HG03139 (cell line): ENCODE measurements around the gene RGS3.

Experiments used
- ATAC-seq: cut with Tn5 transposase; IDR thresholded peaks from one replicate; pipeline ENCODE4 v1.9.1; 2021; ENCODE audit not compliant: unreplicated experiment

The RGS3 gene

DNA sequence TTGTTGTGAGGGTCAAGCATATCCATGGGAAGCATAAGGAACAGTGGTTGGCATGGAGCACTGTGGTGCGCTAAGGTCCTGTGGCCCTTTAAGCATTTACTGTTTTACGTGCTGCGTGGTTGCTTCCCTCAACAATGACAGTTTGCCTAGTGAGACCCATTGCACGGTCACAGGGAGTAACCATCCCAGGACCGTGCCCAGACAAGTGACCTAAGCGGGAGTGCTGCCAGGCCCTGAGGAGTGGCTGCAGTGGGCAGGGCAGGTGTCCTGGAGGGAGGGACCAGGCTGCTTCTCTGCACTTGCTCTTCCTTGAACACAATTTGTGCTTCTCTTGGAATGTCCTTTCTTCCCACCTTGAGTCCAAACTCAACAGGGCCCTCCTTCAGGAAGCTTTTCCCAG is 64.6 kb downstream of the RGS3 start:
- ATAC-seq: no peak

DNA sequence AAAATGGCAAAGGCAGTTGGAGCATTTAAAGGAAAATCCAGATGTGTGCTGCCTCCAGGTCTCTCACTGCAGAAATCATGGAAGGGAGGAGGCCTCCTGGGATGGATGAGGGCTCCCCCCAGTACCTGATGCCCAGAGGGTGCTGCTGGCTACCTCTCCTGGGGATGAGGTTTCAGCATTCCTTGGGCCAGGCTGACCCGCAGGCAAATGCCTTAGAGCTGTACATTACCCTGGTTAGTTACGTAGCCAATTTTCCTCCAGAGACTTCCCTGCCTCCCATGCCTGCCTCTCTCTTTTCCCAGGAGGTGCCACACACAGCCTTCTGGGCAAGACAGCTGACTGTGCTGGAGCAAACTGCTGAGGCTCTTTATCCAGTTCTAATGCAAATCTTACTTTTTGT is 65.3 kb downstream of the RGS3 start:
- ATAC-seq: no peak

DNA sequence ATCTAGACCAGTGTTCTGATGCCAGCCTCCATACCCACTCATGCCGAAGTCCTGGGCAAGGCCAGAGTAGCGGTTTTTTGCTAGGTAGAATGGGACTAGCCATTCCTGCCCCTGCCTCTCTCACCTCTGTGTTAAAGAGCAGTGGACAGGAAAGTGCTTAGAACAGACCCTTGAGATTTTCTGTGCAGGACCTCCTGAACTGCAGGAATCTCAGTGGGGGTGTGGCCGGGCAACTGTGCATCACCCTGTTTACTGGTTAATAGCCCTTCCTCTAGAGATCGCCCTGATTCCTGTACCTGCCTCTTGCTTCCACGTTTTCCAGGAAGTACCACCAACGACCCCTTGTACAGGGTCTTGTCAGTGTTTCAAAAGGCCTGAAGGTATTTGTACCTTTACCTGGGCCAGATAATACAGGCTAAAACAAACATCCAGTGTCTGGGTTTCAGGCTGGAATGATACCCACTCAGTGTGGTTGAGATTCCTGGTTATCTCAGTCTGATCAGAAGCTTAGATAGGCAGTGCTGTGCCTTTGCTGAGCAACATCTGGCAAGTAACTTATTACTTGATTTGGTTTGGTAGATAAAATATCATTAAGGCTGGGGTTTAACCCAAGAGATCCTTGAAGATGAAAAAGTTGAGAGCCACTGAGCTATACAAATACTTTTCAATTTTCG is 65.9 kb downstream of the RGS3 start:
- ATAC-seq: no peak

DNA sequence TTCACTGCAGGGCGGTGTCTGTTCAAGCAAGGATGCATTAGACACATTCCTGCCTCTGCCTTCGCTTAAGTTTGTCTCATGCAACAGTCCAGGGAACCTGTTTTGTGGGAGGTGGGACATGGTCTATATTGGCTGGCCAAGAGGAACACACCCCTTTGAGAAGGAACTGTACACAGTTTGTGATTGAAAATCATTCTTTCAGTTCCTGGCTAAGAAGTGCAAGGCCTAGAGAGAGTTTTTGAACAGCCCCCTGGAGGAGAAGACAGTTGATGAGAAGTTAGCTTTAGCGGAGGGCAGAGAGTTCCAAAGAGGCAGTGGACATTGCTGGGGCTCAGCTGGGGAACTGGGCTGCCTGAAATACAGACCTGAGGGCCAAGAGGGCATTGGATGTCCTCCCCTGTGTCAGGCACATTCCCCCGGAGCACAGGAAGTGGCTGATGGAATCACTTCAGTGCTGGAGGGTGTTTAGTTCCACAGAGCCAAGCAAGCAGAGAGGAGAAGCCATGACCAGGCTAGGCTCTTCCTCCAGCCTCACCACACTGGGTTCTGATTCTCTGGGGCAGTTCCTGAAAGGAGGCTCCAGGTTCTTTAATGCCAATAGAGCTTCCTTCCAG is 66.6 kb downstream of the RGS3 start:
- no peak for ATAC-seq

DNA sequence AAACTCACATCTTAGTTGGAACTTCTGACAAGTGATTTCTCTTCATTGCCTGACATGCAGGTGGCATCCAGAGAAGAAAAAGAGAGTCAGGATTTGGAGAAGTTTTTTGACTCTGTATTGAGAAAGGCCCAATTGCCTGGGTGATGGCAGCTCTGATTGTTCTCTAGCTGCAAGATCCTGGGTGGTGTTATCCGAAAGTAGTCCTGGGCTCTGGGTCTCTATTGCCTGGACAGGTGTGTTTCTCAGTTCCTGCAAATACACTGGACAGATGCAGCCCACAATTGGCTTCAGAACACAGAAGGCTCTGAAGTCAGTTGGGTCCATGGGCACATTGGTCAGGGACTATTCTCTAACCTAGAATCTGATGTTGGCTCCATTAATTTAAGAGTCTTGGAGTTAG is 67.4 kb downstream of the RGS3 start:
- no peak for ATAC-seq

DNA sequence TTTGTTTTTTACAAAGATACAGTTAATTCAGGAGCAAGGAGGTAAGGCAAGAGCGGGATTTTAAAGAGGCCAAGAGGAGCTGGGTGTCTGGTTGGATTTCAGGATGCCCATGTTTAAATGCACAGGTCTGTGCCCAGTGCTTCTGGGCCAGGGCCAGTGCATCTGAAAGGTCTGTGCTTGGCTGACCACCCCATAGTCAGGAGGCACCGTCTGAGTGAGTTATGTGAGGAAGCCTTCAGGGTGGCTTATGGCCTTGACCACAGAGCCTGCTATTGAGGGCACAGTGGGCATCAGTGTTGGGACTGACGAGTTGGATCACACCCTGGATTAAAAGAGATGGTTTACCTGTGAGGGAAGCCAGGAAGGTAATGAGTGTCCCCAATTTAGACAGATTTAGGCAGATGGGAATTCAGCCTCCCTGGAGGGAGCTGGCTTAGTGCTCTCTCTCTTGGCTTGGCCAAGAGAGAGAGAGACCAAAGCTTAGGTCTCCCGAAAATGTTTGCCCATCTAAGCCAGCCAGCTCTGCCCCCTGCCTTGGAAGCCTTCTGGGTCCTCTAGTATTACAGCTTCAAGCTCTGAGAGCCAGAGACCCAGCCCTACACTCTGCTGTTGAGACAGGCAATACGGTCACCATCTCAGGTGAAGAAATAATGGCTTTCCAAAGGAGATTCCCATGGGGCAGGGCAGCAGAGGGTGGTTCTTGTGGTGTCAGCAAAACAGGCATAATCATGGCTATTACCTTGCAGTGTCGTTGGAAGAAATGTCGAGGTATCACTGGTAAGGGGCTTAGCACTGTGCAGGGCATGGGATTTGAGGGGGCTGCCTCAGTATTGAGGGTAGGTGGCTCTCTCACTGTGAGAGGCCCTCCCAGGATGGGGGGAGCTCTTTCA is 68.6 kb downstream of the RGS3 start:
- no peak for ATAC-seq

DNA sequence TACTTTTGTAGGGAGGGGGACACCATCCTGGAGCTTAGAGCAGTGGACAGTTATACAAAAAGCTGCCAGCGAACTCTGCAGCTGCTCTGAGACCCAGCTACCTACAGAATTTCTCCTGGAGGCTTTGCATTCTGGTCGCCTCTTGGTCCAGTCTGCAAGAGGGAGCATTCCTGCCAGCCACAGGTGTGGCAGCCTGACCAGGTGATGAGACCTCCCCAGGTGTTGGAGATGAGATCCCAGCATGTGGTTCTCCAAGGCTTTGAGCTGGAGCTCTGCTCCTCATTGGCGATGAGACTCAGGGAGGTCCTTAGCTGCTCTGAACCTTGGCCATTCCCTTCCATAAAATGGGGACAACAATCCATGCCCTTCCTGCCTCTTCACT is 69.3 kb downstream of the RGS3 start:
- ATAC-seq: no peak

DNA sequence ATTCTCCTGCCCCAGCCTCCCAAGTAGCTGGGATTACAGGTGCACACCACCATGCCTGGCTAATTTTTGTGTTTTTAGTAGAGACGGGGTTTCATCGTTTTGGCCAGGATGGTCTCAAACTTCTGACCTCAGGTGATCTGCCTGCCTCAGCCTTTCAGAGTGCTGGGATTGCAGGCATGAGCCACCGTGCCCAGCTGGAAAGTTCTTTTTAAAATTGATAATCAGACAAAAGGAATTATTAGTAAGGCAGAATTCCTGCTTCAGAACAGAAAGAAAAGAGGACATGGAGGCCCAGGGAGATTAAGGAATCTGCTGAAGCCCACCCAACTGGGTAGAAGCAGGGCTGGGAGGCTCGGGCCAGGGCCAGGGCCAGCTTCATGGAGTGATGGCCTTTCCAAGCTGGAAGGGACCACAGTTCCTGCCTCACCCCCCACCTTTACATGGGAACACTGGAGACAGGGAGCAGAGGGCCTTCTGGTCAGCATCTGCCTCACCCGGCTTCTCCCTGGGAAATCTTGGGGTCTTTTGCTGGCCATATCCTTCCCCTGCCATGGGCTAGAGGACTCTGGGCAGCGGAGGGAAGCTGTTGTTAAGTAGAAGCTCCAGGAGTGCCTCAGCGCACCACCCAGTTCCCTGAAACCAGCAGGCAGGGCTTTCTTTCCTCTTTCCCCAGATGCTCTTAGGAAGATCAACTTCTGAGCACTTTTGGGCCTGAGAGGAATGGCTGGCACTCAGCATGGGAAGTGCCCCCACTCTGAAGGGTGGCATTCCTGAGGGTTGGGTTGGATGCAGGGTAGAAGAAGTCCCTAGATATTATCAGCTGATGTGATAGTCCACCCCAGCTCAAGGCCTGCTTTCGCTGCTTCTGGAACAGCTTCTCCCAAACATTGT is 70.1 kb downstream of the RGS3 start:
- no peak for ATAC-seq

DNA sequence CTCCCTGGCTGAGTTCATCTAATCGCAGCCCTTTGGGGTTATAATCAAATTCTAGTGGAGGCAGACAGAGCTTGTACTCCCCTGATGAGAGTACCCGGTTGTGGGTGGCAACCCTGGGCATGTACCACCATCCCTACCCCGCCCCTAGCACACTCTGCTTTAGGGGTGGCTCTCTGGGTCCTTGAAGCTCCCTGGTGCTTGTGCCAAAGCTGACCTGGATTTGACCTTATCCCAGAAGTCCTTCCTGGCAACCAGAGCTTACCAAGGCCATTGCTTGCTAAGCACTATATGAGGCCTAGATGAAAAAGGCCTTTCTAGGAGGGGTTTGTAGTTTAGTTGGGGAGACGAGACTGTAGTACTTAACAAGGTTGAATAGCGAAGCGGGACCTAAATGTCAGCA is 72.2 kb downstream of the RGS3 start:
- no peak for ATAC-seq

DNA sequence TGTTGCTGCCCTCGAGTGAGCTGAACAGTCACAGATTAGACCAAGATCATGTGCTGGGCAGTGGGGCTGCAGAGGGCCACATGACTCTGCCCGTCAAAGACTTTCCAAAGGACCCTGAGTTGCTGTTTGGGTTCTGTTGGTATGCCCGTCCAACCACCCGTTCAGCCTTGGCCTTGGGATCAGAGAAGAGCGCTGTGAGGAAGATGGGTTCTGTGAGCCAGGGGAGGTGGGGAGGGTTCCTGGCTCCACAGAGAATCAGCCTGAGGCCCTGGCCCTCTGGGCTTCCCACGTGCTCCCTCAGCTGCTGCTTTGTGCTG is 72.6 kb downstream of the RGS3 start:
- ATAC-seq: no peak

DNA sequence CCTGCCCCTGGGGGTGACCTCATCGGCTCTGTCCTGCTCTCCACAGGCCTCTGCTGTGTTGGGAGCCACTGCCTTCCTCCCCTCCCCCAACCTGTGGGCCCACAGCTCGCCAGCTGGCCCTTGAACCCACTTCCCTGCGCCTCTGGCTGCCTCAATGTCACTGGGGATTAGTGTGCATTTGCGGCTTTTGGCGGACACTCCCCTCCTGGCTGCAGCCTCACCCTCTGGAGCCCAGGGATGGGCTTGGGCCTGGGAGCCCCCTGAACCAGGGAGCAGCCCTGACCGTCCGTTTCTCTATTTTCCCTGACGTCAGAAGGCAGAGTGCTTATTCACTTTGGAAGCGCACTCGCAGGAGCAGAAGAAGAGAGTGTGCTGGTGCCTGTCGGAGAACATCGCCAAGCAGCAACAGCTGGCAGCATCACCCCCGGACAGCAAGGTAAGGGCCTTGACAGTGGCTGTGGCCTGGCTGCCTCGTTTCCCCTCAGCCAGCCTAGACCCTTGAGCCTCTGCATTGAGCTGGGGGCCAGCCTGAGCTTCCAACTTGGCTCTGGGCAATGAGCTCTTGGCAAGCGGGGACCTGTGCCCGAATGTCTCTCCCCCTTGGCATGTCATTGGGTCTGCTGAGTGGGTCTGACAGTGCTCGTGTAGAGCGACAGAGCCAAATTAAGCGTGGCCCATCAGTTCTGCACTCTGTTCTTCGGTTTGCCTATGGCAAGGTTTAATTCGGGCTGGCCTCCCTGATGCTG is 73.1 kb downstream of the RGS3 start:
- no peak for ATAC-seq

DNA sequence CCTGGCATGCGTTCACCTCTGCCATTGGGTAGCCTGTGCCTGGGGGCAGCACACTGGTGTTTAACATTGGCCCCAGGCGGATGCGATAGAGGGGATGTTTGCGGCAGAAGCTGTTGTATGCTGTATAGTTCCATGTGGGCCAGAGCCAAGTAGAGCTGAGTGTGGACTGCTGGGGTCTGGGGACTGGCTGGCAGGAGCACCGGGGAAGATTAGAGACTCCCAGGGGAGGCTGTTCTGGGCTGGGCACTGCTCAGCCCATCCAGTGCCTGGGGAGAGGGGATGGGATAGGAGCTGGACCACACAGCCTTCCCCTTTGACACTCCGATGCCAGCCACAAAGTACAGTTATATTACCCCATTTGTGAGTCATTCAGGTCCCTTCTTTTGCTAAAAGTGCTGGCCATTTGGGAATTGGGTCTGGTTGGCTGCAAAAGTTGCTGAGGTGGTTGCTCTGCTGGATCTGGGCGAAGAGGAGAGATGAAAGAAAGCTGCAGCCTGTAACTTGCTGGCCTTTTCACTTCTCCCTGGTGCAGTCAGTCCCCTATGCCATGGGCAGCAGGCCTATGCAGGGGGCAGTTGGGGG is 73.8 kb downstream of the RGS3 start:
- no peak for ATAC-seq

DNA sequence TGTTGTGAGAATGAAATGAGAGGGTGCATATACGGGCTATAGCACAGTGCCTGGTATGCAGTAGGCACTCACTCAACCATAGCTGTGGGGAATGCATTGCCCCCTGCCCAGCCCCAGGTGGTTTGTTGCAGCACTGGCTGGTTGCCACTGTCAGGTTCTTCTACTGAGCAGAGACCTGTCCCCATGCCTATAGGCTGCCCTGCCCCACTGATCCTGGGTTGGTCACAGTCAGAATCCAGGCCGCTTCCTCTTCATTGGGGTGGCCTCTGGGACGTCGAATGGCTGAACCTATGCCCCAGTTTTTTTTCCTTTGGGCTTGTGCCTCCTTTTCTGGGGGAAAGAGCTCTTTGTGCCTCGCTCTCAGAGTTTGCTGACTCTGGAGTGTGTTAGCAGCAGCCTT is 74.6 kb downstream of the RGS3 start:
- ATAC-seq: no peak

DNA sequence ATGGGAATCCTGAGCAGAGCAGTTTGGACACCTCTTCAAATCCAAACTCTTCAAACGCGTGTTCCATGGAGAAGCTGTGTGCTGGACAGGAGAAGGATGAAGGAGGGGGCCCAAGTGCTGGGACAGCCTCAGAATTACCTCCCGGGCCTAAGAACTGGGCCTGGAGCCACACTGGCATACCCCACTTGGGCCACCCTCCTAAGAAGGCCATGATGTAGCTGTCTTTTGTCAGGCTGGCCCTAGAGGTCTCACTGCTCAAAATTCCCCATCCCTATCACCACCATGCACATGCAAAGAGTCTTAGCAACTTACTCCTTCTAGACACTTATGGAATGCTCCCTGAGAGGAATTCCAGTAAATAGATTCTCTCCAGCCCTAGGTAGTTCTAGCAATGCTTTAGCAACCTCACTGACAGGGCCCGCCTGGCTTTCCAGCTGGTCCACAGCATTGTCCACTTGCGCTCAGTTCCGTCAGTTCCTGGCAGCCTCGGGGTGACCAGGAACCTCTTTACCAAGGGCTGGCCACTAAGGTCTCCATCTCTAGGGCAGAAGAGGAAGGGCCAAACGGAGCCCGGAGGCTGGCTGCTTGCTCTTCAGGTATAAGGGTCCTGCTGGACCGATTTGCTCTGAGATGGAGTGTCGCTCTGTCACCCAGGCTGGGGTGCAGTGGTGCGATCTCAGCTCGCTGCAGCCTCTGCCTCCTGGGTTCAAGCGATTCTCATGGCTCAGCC is 75.3 kb downstream of the RGS3 start:
- ATAC-seq: no peak

DNA sequence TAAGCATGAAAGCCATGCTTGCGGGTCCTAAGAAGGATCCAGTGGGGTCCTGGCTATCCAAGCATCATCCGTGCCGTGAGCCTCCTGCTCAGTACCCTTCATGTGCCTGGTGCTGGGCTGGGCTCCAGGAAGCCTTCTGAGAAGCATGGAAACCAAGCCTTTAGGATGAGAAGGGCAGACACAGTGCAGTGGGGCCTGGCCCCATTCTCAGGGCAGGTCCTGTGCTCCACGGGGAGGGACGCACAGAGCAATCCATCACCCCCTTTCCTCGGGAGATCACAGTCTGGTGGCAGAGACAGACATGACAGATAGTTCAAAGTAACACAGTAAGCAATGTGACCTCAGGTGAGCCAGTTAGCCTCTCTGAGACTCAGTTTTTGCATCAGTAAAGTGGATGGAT is 76.9 kb downstream of the RGS3 start:
- no peak for ATAC-seq

DNA sequence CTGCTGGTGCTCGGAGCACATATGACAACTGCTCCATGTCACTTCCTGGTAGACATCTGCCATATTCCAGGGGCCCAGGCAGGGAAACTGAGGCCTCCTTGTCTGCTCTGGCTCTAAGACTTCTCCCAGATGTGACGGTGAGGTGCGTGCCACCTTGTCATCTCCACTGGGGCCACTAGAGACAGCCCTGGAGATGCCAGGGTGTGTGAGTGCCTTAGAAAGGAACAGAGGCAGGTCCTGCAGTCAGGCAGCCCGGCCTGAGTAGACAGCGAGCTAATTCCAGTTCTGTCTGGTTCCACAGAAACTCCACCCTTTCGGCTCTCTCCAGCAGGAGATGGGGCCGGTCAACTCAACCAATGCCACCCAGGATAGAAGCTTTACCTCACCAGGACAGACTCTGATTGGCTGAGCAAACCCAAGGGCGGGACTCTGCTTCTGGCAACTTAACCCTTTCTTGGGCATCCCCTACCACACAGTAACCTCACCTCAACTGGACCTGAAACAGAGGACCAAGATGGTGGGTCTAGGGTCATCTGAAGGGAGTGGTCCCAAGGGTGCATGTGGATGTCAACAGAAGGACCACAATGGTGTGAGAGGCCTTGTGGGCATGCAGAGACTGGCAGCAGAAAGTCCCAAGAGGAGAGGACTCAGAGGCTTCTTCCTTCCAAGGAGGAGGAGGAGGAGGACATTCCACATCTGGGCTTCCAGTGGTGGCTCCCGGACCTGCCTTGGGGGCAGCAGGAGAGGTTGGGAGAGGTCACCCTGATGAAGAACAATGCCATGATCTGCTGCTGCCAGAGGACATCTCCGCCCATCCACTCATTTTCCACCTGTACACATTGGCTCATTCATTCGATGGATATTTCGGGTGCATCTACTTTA is 77.7 kb downstream of the RGS3 start:
- ATAC-seq: no peak

DNA sequence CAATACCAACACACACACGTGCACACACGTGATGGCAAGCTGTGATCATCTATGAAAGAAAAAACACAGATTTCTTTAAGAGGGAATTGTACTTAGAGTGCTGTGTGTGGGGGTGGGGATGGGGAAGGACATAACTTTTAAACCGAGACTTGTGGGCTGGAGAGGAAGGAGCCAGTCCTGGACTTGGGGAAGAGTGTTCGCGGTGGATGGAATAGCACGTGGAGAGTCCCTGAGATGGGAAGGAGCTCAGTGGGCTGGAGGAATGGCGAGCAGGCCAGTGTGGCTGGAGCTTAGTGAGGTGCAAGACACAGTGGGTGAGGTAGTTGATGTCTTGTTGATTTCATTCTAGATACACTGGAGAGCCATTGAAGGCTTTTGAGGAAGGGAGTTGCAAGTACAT is 78.5 kb downstream of the RGS3 start:
- ATAC-seq: no peak

DNA sequence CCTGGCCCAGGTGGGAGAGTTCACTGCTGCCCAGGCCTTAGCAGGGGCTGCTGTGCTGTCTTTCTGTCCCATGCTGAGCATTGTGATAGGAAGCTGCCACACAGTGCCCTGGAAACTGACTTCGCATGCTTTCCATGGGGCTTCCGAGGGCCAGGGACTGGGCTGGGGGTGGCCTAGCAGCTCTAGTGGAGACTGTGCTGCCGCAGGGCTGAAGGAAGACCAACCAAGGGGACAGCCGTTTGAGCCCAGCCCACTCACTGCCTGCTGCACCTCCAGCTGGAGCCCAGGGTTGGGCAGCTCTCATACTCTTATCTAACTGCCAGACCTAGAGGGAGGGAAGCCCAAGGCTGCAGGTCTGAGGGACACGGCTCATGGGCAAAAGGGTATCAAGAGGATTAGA is 79.2 kb downstream of the RGS3 start:
- no peak for ATAC-seq
